Endodermal cell (in vitro differentiated cells): ENCODE data around the gene DOCK2. TPM values are rescaled to one million over a fixed set of nuclear protein-coding genes. Genes with fewer than 3 reads are reported as not detected.

Experiments used
- DNase-seq: peaks from one replicate; pipeline ENCODE4 v3.0.0-alpha.2; 2017
- H3K27ac ChIP-seq: 2 replicates; pipeline ENCODE4 v1.5.1; 2013; ENCODE audit warnings: mild to moderate bottlenecking, low read depth, low read length, moderate library complexity
- H3K27me3 ChIP-seq: 2 replicates; pipeline ENCODE4 v1.6.1; 2013; ENCODE audit warnings: mild to moderate bottlenecking, low read length, moderate library complexity; ENCODE audit not compliant: insufficient read depth, control insufficient read depth, poor library complexity, severe bottlenecking
- H3K36me3 ChIP-seq: 2 replicates; pipeline ENCODE4 v1.7.0; 2013; ENCODE audit warnings: mild to moderate bottlenecking, low read length, moderate library complexity; ENCODE audit not compliant: control insufficient read depth, insufficient read depth
- H3K4me1 ChIP-seq: one replicate; pipeline ENCODE4 v1.7.0; 2013; ENCODE audit warnings: low read length; ENCODE audit not compliant: control insufficient read depth, insufficient read depth
- H3K4me3 ChIP-seq: 2 replicates; pipeline ENCODE4 v1.5.1; 2013; ENCODE audit warnings: mild to moderate bottlenecking, low read length, moderate library complexity
- H3K9ac ChIP-seq: 2 replicates; pipeline ENCODE4 v1.6.1; 2013; ENCODE audit warnings: mild to moderate bottlenecking, low read length, moderate library complexity; ENCODE audit not compliant: poor library complexity, severe bottlenecking; ENCODE audit errors: extremely low read depth
- H3K9me3 ChIP-seq: 2 replicates; pipeline ENCODE4 v1.6.1; 2013; ENCODE audit warnings: mild to moderate bottlenecking, low read length, moderate library complexity; ENCODE audit not compliant: control insufficient read depth
- H3K27ac Mint-ChIP-seq: 2 replicates; pipeline ENCODE4 v1.8.0; 2020; ENCODE audit warnings: mixed read lengths
- H3K27me3 Mint-ChIP-seq: 2 replicates; pipeline ENCODE4 v1.8.0; 2021; ENCODE audit warnings: mild to moderate bottlenecking, mixed read lengths; ENCODE audit not compliant: insufficient read depth
- H3K36me3 Mint-ChIP-seq: 2 replicates; pipeline ENCODE4 v1.8.0; 2020; ENCODE audit warnings: low read depth, mixed read lengths
- H3K4me1 Mint-ChIP-seq: 2 replicates; pipeline ENCODE4 v1.8.0; 2020; ENCODE audit warnings: mixed read lengths
- H3K4me3 Mint-ChIP-seq: 2 replicates; pipeline ENCODE4 v1.8.0; 2020; ENCODE audit warnings: mild to moderate bottlenecking, moderate library complexity, mixed read lengths
- H3K9me3 Mint-ChIP-seq: 2 replicates; pipeline ENCODE4 v1.8.0; 2020; ENCODE audit warnings: mild to moderate bottlenecking, mixed read lengths
- WGBS, 2 experiments: methylation state at CpG; one replicate each; pipeline versions ENCODE4 v1.1.5 to v1.1.7; 2013; ENCODE audit warnings: missing lambda C conversion rate in 2 of 2, mixed read lengths in 1 of 2; ENCODE audit not compliant: insufficient coverage in 1 of 2, insufficient read length in 1 of 2; 5-methylcytosine and 5-hydroxymethylcytosine counted together
- total RNA-seq, 2 donors: library from RNA; stranded (reverse); fragmentation: NEBNext Ultra II Directional in 1 of 2; extraction: Animal tissue kit (Norgen Biotek cat#: 25700) in 1 of 2; gene quantifications; 2 replicates in 1 of 2; 3 replicates in 1 of 2; pipeline ENCODE4 v1.2.1, GENCODE V29; 2021
- TF ChIP-seq, protein P1 (sequence below): fragments of 200-600 bp; sonication (generic); conservative IDR thresholded peaks from 2 replicates; pipeline ENCODE4 v1.5.0; 2021; ENCODE audit warnings: antibody characterized with exemption, mild to moderate bottlenecking

DOCK2 gene
- total RNA-seq, 2 donors from 2014 or later = 2.6 to 3.9 TPM

GRCh38 chr5:169974121-169974770 is 337.2 kb downstream of the DOCK2 start:
- H3K9me3 Mint-ChIP-seq = no peaks in the 10 kb centered on the region
- TF ChIP-seq, protein P1, sequence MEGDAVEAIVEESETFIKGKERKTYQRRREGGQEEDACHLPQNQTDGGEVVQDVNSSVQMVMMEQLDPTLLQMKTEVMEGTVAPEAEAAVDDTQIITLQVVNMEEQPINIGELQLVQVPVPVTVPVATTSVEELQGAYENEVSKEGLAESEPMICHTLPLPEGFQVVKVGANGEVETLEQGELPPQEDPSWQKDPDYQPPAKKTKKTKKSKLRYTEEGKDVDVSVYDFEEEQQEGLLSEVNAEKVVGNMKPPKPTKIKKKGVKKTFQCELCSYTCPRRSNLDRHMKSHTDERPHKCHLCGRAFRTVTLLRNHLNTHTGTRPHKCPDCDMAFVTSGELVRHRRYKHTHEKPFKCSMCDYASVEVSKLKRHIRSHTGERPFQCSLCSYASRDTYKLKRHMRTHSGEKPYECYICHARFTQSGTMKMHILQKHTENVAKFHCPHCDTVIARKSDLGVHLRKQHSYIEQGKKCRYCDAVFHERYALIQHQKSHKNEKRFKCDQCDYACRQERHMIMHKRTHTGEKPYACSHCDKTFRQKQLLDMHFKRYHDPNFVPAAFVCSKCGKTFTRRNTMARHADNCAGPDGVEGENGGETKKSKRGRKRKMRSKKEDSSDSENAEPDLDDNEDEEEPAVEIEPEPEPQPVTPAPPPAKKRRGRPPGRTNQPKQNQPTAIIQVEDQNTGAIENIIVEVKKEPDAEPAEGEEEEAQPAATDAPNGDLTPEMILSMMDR = no peak
- no peaks in the 10 kb centered on the region for H3K4me1 ChIP-seq
- no peak overlapping the region for H3K27ac ChIP-seq
- H3K4me3 ChIP-seq = no peak overlapping the region
- H3K9ac ChIP-seq = no peak overlapping the region
- H3K9me3 ChIP-seq = no peaks in the 10 kb centered on the region
- H3K4me1 Mint-ChIP-seq = peaks cover 18% of the 10 kb centered on the region
- H3K36me3 ChIP-seq = no peaks in the 10 kb centered on the region
- no peaks in the 10 kb centered on the region for H3K36me3 Mint-ChIP-seq
- H3K4me3 Mint-ChIP-seq = no peak overlapping the region
- no peak overlapping the region for H3K27ac Mint-ChIP-seq
- 89 to 100% methylated on average over 1 to 6 of the region's 6 CpGs for WGBS, 2 experiments
- DNase-seq = no peak
- no peaks in the 10 kb centered on the region for H3K27me3 ChIP-seq
- H3K27me3 Mint-ChIP-seq = peaks cover 13% of the 10 kb centered on the region

DNA sequence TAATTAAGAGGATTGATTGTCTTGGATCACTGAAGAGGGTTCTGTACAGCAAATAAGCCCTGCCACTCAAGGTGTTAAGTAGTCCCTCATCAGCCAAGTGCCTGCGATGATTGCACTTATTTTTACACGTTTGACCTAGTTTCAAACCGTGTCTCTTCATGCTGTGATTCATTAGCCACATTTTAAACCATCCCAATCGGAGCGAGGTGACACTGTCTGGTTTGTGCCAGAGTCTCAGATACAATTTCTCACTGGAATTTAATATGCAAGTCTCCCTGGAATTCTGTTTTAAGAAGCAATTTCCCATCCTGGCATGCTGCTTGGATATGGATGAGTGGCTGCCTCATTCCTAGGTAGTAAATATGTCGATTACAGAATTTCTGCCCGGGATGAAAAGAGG is 341.6 kb downstream of the DOCK2 start:
- H3K9me3 Mint-ChIP-seq = no peaks in the 10 kb centered on the region
- H3K27me3 Mint-ChIP-seq = peaks cover 21% of the 10 kb centered on the region
- Histone ChIP-seq H3K27ac (no peak overlapping the region), H3K9ac (no peak overlapping the region), H3K36me3 (no peaks in the 10 kb centered on the region), H3K4me3 (no peak overlapping the region), H3K4me1 (peaks cover 3% of the 10 kb centered on the region), H3K9me3 (no peaks in the 10 kb centered on the region), H3K27me3 (no peaks in the 10 kb centered on the region)
- no peaks in the 10 kb centered on the region for H3K36me3 Mint-ChIP-seq
- peaks cover 33% of the 10 kb centered on the region for H3K4me1 Mint-ChIP-seq
- no peak for DNase-seq
- no peak overlapping the region for H3K27ac Mint-ChIP-seq
- 63 to 79% methylated on average over 7 of the region's 7 CpGs for WGBS, 2 experiments
- TF ChIP-seq, protein P1 = no peak
- no peak overlapping the region for H3K4me3 Mint-ChIP-seq

- peak overlapping the region; percentile 44 for H3K4me3 Mint-ChIP-seq
- H3K36me3 Mint-ChIP-seq = no peaks in the 10 kb centered on the region
- no peak overlapping the region for H3K27ac Mint-ChIP-seq
- H3K9me3 ChIP-seq = no peaks in the 10 kb centered on the region
- TF ChIP-seq, protein P1 = no peak
- WGBS, 2 experiments = 19% methylated on average over 3 of the region's 3 CpGs; no CpG with 5 or more reads in 1 of the 2 experiments
- peak overlapping the region; percentile 57 for H3K4me3 ChIP-seq
- no peak for DNase-seq
- H3K27me3 Mint-ChIP-seq = peaks cover 21% of the 10 kb centered on the region
- H3K36me3 ChIP-seq = no peaks in the 10 kb centered on the region
- H3K4me1 Mint-ChIP-seq = peaks cover 33% of the 10 kb centered on the region
- no peaks in the 10 kb centered on the region for H3K9me3 Mint-ChIP-seq
- no peak overlapping the region for H3K27ac ChIP-seq
- H3K27me3 ChIP-seq = no peaks in the 10 kb centered on the region
- H3K4me1 ChIP-seq = peaks cover 3% of the 10 kb centered on the region
- no peak overlapping the region for H3K9ac ChIP-seq
These were observed 342.8 kb downstream of the DOCK2 start for GRCh38 chr5:169979871-169980270.
